GM12874 (cell line): ENCODE measurements around the gene CBX3.

Experiments
- CTCF ChIP-seq: IDR thresholded peaks from 2 replicates; pipeline ENCODE4 v1.5.1; 2011; ENCODE audit warnings: low read depth, mild to moderate bottlenecking, control low read depth, low read length, moderate library complexity; ENCODE audit not compliant: insufficient read depth

Gene CBX3

GRCh38 chr7:26195867-26196657 lies 5.5 kb upstream of the CBX3 start:
- TF ChIP-seq CTCF: no peak

GRCh38 chr7:26197153-26198115 lies 4.1 kb upstream of the CBX3 start:
- no peak for TF ChIP-seq CTCF

- TF ChIP-seq CTCF: peak; percentile 44; the same call in 1 of the 2 replicates
Observed at GRCh38 chr7:26198133-26198780, 3.3 kb upstream of the CBX3 start.

GRCh38 chr7:26198781-26199169 lies 2.8 kb upstream of the CBX3 start:
- TF ChIP-seq CTCF: no peak

GRCh38 chr7:26199301-26200037 lies 2.1 kb upstream of the CBX3 start:
- no peak for TF ChIP-seq CTCF

- no peak for TF ChIP-seq CTCF
Observed at GRCh38 chr7:26200038-26200443, 1.5 kb upstream of the CBX3 start.
